Stomach (tissue), 9 donors: ENCODE measurements around the gene NCAPH2. TPM values are rescaled to one million over a fixed set of nuclear protein-coding genes. Genes with fewer than 3 reads are reported as not detected.

Experiments
- DNase-seq, 2 donors: peaks; one replicate each; pipeline versions ENCODE4 v3.0.0 to v3.0.0-alpha.2; 2013 to 2019
- H3K27ac ChIP-seq, 5 donors: fragments of 200-600 bp in 4 of 5; sonication (generic) in 4 of 5; one replicate each; pipeline ENCODE4 v1.5.1; 2013 to 2019; ENCODE audit warnings: mild to moderate bottlenecking in 1 of 5, moderate library complexity in 1 of 5
- H3K27me3 ChIP-seq, 3 donors: fragments of 200-600 bp; sonication (generic); one replicate each; pipeline ENCODE4 v1.5.1; 2017 to 2019; ENCODE audit warnings: mixed run types in 1 of 3
- H3K36me3 ChIP-seq, 4 donors: fragments of 200-600 bp; sonication (generic); 1 replicate in 3 of 4; 2 replicates in 1 of 4; pipeline ENCODE4 v1.5.1; 2016 to 2019
- H3K4me1 ChIP-seq, 4 donors: fragments of 200-600 bp; sonication (generic); one replicate each; pipeline ENCODE4 v1.5.1; 2016 to 2019
- H3K4me3 ChIP-seq, 4 donors: fragments of 200-600 bp; sonication (generic) in 3 of 4; one replicate each; pipeline ENCODE4 v1.5.1; 2016 to 2019; ENCODE audit warnings: mild to moderate bottlenecking in 1 of 4
- H3K9me3 ChIP-seq, 4 donors: fragments of 200-600 bp; sonication (generic); one replicate each; pipeline ENCODE4 v1.5.1; 2016 to 2019
- CTCF ChIP-seq, 7 experiments: fragments of 450-650 bp in 4 of 7; fragments of 200-600 bp in 3 of 7; sonication (generic) in 3 of 7; IDR thresholded peaks; one replicate each; pipeline ENCODE4 v1.5.1; 2016 to 2019; ENCODE audit warnings: antibody characterized with exemption in 7 of 7, control low read depth in 2 of 7, mild to moderate bottlenecking in 1 of 7
- EP300 ChIP-seq: sonication (generic); formaldehyde crosslinking; IDR thresholded peaks from one replicate; pipeline ENCODE4 v1.6.1; 2017; ENCODE audit warnings: antibody characterized with exemption
- POLR2A ChIP-seq, 4 donors: fragments of 450-650 bp; IDR thresholded peaks; one replicate each; pipeline ENCODE4 v1.6.1; 2016; ENCODE audit warnings: antibody characterized with exemption in 4 of 4, control low read depth in 2 of 4, mild to moderate bottlenecking in 1 of 4, moderate library complexity in 1 of 4
- POLR2AphosphoS5 ChIP-seq, 3 donors: sonication (generic); formaldehyde crosslinking; IDR thresholded peaks; one replicate each; pipeline ENCODE4 v1.6.1; 2016; ENCODE audit warnings: antibody characterized with exemption in 3 of 3
- WGBS, 5 donors: extraction: QIAGEN DNeasy Blood & Tissue Kit in 3 of 5; methylation state at CpG; one replicate each; pipeline versions ENCODE4 v1.1.5 to v1.1.7; 2013 to 2018; 5-methylcytosine and 5-hydroxymethylcytosine counted together
- intact Hi-C: fragments of 100-400 bp; cut with DNase I; formaldehyde crosslinking; loops from one replicate; pipeline ENCODE4 v1.15.1; 2023; ENCODE audit warnings: low total_unique reads
- polyA plus RNA-seq, 3 donors: library from polyadenylated mRNA; stranded (reverse); fragments of 200-250 nt; gene quantifications; one replicate each; pipeline ENCODE4 v1.2.3, GENCODE V29; 2013
- total RNA-seq, 5 donors: library from RNA; depleted of rRNA; stranded (reverse); fragments of >200 nt; gene quantifications; one replicate each; pipeline versions ENCODE4 v1.1.0 to v1.2.3, GENCODE V29; 2014 to 2016
- donor health status: healthy with polysubstance abuse.
- donor health status: Bipolar disorder and iron deficiency.
- donor health status: healthy.

The NCAPH2 gene
- total and polyA plus RNA-seq, 8 donors, result 12.9 to 47.9 (median 30.4) TPM

- WGBS, 5 donors, result 91 to 96% (median 96%) methylated on average over 11 of the region's 11 CpGs
- TF ChIP-seq POLR2AphosphoS5 (IDR thresholded peaks at IDR 0.05) (no peak), POLR2A (IDR thresholded peaks at IDR 0.05) (no peak), CTCF (IDR thresholded peaks at IDR 0.05) (no peak), EP300 (no peak)
- H3K36me3 ChIP-seq, result peaks cover 3 to 56% (median 36%) of the 10 kb centered on the region in 4 donors
Observed at GRCh38 chr22:50574383-50574755, 66.3 kb downstream of the NCAPH2 start.

More at GRCh38 chr22:50574383-50574755, 66.3 kb downstream of the NCAPH2 start:
- H3K27ac ChIP-seq, result no peak overlapping the region
- DNase-seq, result no peak
- H3K4me1 ChIP-seq, result peaks cover 16 to 39% (median 27%) of the 10 kb centered on the region in 4 donors
- peaks cover 0 to 15% (median 5%) of the 10 kb centered on the region in 3 donors for H3K27me3 ChIP-seq
- H3K9me3 ChIP-seq, result no peaks in the 10 kb centered on the region
- H3K4me3 ChIP-seq, result no peak overlapping the region
- intact Hi-C loops, result no loop called here

Other genes with a start within 250 kb of the NCAPH2 start
- 10 to 100 TPM in 2 of 5 donors, 1 to 10 TPM in 3; 5.2 to 49.6 (median 9.3) TPM for gene MAPK12, start 246.5 kb upstream of the NCAPH2 start, total RNA-seq
- 1 to 10 TPM; 4.7 to 9.3 (median 7.1) TPM for gene MAPK12, start 246.5 kb upstream of the NCAPH2 start, polyA plus RNA-seq
- 10 to 100 TPM in 1 of 5 donors, 1 to 10 TPM in 2, under 1 TPM in 1, not detected in 1; 0.29 to 10.1 (median 5.7) TPM for gene MAPK11, start 237.8 kb upstream of the NCAPH2 start, total RNA-seq
- 10 to 100 TPM in 2 of 3 donors, 1 to 10 TPM in 1; 8.5 to 13.6 (median 12.3) TPM for gene MAPK11, start 237.8 kb upstream of the NCAPH2 start, polyA plus RNA-seq
- 100 to 1,000 TPM; 105 to 648 (median 400) TPM for gene PLXNB2, start 200.6 kb upstream of the NCAPH2 start, total RNA-seq
- 100 to 1,000 TPM in 2 of 3 donors, 10 to 100 TPM in 1; 50.3 to 197 (median 147) TPM for gene PLXNB2, start 200.6 kb upstream of the NCAPH2 start, polyA plus RNA-seq
- gene DENND6B, start 181.2 kb upstream of the NCAPH2 start, total RNA-seq, result 10 to 100 TPM in 2 of 5 donors, 1 to 10 TPM in 3; 2.2 to 13.4 (median 2.5) TPM
- gene DENND6B, start 181.2 kb upstream of the NCAPH2 start, polyA plus RNA-seq, result 1 to 10 TPM; 2.0 to 7.6 (median 5.5) TPM
- 100 to 1,000 TPM in 3 of 5 donors, 10 to 100 TPM in 2; 54.9 to 243 (median 151) TPM for gene PPP6R2, start 164.9 kb upstream of the NCAPH2 start, total RNA-seq
- 10 to 100 TPM; 24.4 to 36.5 (median 28.7) TPM for gene PPP6R2, start 164.9 kb upstream of the NCAPH2 start, polyA plus RNA-seq
- 100 to 1,000 TPM in 1 of 5 donors, 10 to 100 TPM in 4; 34.9 to 122 (median 65.2) TPM for gene SBF1, start 33.2 kb upstream of the NCAPH2 start, total RNA-seq
- 10 to 100 TPM in 2 of 3 donors, 1 to 10 TPM in 1; 9.6 to 42.3 (median 25.0) TPM for gene SBF1, start 33.2 kb upstream of the NCAPH2 start, polyA plus RNA-seq
- 1 to 10 TPM in 1 of 5 donors, under 1 TPM in 1, not detected in 3; 0.37 to 1.3 TPM for gene ADM2, start 26.7 kb upstream of the NCAPH2 start, total RNA-seq
- gene ADM2, start 26.7 kb upstream of the NCAPH2 start, polyA plus RNA-seq, result 1 to 10 TPM; 1.5 to 3.7 (median 1.6) TPM
- not detected for gene MIOX, start 21.4 kb upstream of the NCAPH2 start, total RNA-seq
- under 1 TPM in 1 of 3 donors, not detected in 2; 0.40 TPM for gene MIOX, start 21.4 kb upstream of the NCAPH2 start, polyA plus RNA-seq
- 100 to 1,000 TPM in 1 of 5 donors, 10 to 100 TPM in 4; 11.9 to 212 (median 58.5) TPM for gene LMF2, start 522 bp upstream of the NCAPH2 start, total RNA-seq
- gene LMF2, start 522 bp upstream of the NCAPH2 start, polyA plus RNA-seq, result 10 to 100 TPM; 13.1 to 73.4 (median 25.6) TPM
- gene SCO2, start 17.4 kb downstream of the NCAPH2 start, total RNA-seq, result not detected
- 1 to 10 TPM in 2 of 3 donors, under 1 TPM in 1; 0.92 to 7.5 (median 1.9) TPM for gene SCO2, start 17.4 kb downstream of the NCAPH2 start, polyA plus RNA-seq
- 100 to 1,000 TPM in 2 of 5 donors, 10 to 100 TPM in 3; 14.3 to 146 (median 78.8) TPM for gene TYMP, start 21.8 kb downstream of the NCAPH2 start, total RNA-seq
- gene TYMP, start 21.8 kb downstream of the NCAPH2 start, polyA plus RNA-seq, result 100 to 1,000 TPM in 1 of 3 donors, 10 to 100 TPM in 2; 46.3 to 162 (median 61.6) TPM
- not detected for gene KLHDC7B, start 37.7 kb downstream of the NCAPH2 start, total RNA-seq
- under 1 TPM in 2 of 3 donors, not detected in 1; 0.25 to 0.46 TPM for gene KLHDC7B, start 37.7 kb downstream of the NCAPH2 start, polyA plus RNA-seq
- gene SYCE3, start 54.7 kb downstream of the NCAPH2 start, total RNA-seq, result not detected
- gene SYCE3, start 54.7 kb downstream of the NCAPH2 start, polyA plus RNA-seq, result 1 to 10 TPM in 1 of 3 donors, under 1 TPM in 1, not detected in 1; 0.80 to 1.9 TPM
- gene CPT1B, start 70.2 kb downstream of the NCAPH2 start, total RNA-seq, result 100 to 1,000 TPM in 2 of 5 donors, 10 to 100 TPM in 1, 1 to 10 TPM in 2; 6.6 to 164 (median 54.5) TPM
- 10 to 100 TPM in 2 of 3 donors, 1 to 10 TPM in 1; 9.8 to 31.8 (median 10.1) TPM for gene CPT1B, start 70.2 kb downstream of the NCAPH2 start, polyA plus RNA-seq
- 100 to 1,000 TPM in 2 of 5 donors, 10 to 100 TPM in 3; 31.9 to 283 (median 81.2) TPM for gene CHKB, start 74.6 kb downstream of the NCAPH2 start, total RNA-seq
- gene CHKB, start 74.6 kb downstream of the NCAPH2 start, polyA plus RNA-seq, result 100 to 1,000 TPM; 107 to 152 (median 129) TPM
- gene MAPK8IP2, start 92.6 kb downstream of the NCAPH2 start, total RNA-seq, result 1 to 10 TPM in 2 of 5 donors, under 1 TPM in 3; 0.43 to 5.8 (median 0.89) TPM
- 1 to 10 TPM in 1 of 3 donors, under 1 TPM in 2; 0.61 to 1.6 (median 0.81) TPM for gene MAPK8IP2, start 92.6 kb downstream of the NCAPH2 start, polyA plus RNA-seq
- 10 to 100 TPM in 4 of 5 donors, 1 to 10 TPM in 1; 7.7 to 88.1 (median 46.8) TPM for gene ARSA, start 119.9 kb downstream of the NCAPH2 start, total RNA-seq
- gene ARSA, start 119.9 kb downstream of the NCAPH2 start, polyA plus RNA-seq, result 10 to 100 TPM; 27.0 to 45.7 (median 41.2) TPM
- 10 to 100 TPM in 2 of 5 donors, 1 to 10 TPM in 3; 2.5 to 31.2 (median 7.6) TPM for gene SHANK3, start 164.6 kb downstream of the NCAPH2 start, total RNA-seq
- gene SHANK3, start 164.6 kb downstream of the NCAPH2 start, polyA plus RNA-seq, result 1 to 10 TPM; 3.2 to 5.4 (median 3.4) TPM
- gene ACR, start 230.0 kb downstream of the NCAPH2 start, total RNA-seq, result under 1 TPM in 1 of 5 donors, not detected in 4; 0.37 TPM
- under 1 TPM in 2 of 3 donors, not detected in 1; 0.19 to 0.23 TPM for gene ACR, start 230.0 kb downstream of the NCAPH2 start, polyA plus RNA-seq